Esophagus squamous epithelium (tissue), 5 donors: Measurements from ENCODE around the gene FFAR4. TPM values are rescaled to one million over a fixed set of nuclear protein-coding genes. Genes with fewer than 3 reads are reported as not detected.

Experiments
- DNase-seq: peaks from one replicate; lab custom pipeline; 2025; lab: John Stamatoyannopoulos, UW
- H3K27ac ChIP-seq, 4 donors: fragments of 200-600 bp; sonication (generic); one replicate each; pipeline ENCODE4 v1.5.1; 2016 to 2019; ENCODE audit warnings: mild to moderate bottlenecking in 1 of 4
- H3K27me3 ChIP-seq, 4 donors: fragments of 200-600 bp; sonication (generic); 1 replicate in 3 of 4; 2 replicates in 1 of 4; pipeline versions ENCODE4 v1.5.1 to v1.6.0; 2017 to 2021; ENCODE audit warnings: antibody characterized with exemption in 1 of 4
- H3K36me3 ChIP-seq, 3 donors: fragments of 200-600 bp; sonication (generic); one replicate each; pipeline ENCODE4 v1.5.1; 2016 to 2019
- H3K4me1 ChIP-seq, 3 donors: fragments of 200-600 bp; sonication (generic); one replicate each; pipeline ENCODE4 v1.5.1; 2017 to 2019
- H3K4me3 ChIP-seq, 4 donors: fragments of 200-600 bp; sonication (generic); 1 replicate in 3 of 4; 2 replicates in 1 of 4; pipeline ENCODE4 v1.5.1; 2016 to 2019; ENCODE audit warnings: mild to moderate bottlenecking in 2 of 4, moderate library complexity in 1 of 4
- H3K9me3 ChIP-seq, 3 donors: fragments of 200-600 bp; sonication (generic); one replicate each; pipeline ENCODE4 v1.5.1; 2016 to 2019
- CTCF ChIP-seq, 6 experiments: fragments of 450-650 bp in 4 of 6; fragments of 200-600 bp in 2 of 6; sonication (generic) in 2 of 6; IDR thresholded peaks; one replicate each; pipeline ENCODE4 v1.5.1; 2016 to 2019; ENCODE audit warnings: antibody characterized with exemption in 6 of 6, mild to moderate bottlenecking in 4 of 6, moderate library complexity in 4 of 6
- POLR2A ChIP-seq, 4 donors: fragments of 450-650 bp; IDR thresholded peaks; one replicate each; pipeline ENCODE4 v1.6.1; 2017; ENCODE audit warnings: antibody characterized with exemption in 4 of 4, mild to moderate bottlenecking in 4 of 4, moderate library complexity in 3 of 4
- WGBS, 2 donors: methylation state at CpG; one replicate each; pipeline ENCODE4 v1.1.5; 2018; 5-methylcytosine and 5-hydroxymethylcytosine counted together
- intact Hi-C: fragments of 100-400 bp; cut with DNase I; formaldehyde crosslinking; loops from one replicate; pipeline ENCODE4 v1.15.0; 2022
- total RNA-seq, 4 donors: library from RNA; depleted of rRNA; stranded (reverse); fragments of >200 nt; gene quantifications; one replicate each; pipeline ENCODE4 v1.1.0, GENCODE V29; 2016
- donor health status: DM: yes; HTN: yes; CAD: no.

Gene FFAR4
- total RNA-seq, 4 donors from 2014 or later: 0.26 to 1.1 TPM; not detected in 2

GRCh38 chr10:93570383-93570782, 3.9 kb downstream of the FFAR4 start:
- WGBS, 2 donors: 57 to 80% methylated on average over 2 to 3 of the region's 3 CpGs
- Histone ChIP-seq H3K4me3 (no peak overlapping the region), H3K36me3 (no peaks in the 10 kb centered on the region), H3K9me3 (no peaks in the 10 kb centered on the region), H3K27me3 (peaks cover 0 to 66% (median 13%) of the 10 kb centered on the region in 4 donors), H3K4me1 (peaks cover 0 to 40% (median 10%) of the 10 kb centered on the region in 3 donors), H3K27ac (no peak overlapping the region)
- TF ChIP-seq CTCF (IDR thresholded peaks at IDR 0.05) (no peak), POLR2A (IDR thresholded peaks at IDR 0.05) (no peak)
- DNase-seq: no peak
- intact Hi-C loops: no loop called here

GRCh38 chr10:93572606-93573005, 6.1 kb downstream of the FFAR4 start:
- peaks cover 0 to 27% (median 0%) of the 10 kb centered on the region in 3 donors for H3K4me1 ChIP-seq
- no peak for TF ChIP-seq POLR2A (IDR thresholded peaks at IDR 0.05)
- TF ChIP-seq CTCF (IDR thresholded peaks at IDR 0.05): no peak
- H3K9me3 ChIP-seq: no peaks in the 10 kb centered on the region
- H3K27ac ChIP-seq: no peak overlapping the region
- H3K4me3 ChIP-seq: no peak overlapping the region
- 75 to 78% methylated on average over 2 of the region's 2 CpGs for WGBS, 2 donors
- H3K36me3 ChIP-seq: no peaks in the 10 kb centered on the region
- intact Hi-C loops: no loop called here
- no peak for DNase-seq
- H3K27me3 ChIP-seq: peaks cover 0 to 44% (median 5%) of the 10 kb centered on the region in 4 donors

GRCh38 chr10:93573051-93573909, 6.8 kb downstream of the FFAR4 start:
- DNase-seq: no peak
- 27 to 29% methylated on average over 6 to 10 of the region's 10 CpGs for WGBS, 2 donors
- peaks cover 0 to 37% (median 2%) of the 10 kb centered on the region in 4 donors for H3K27me3 ChIP-seq
- intact Hi-C loops: no loop called here
- no peaks in the 10 kb centered on the region for H3K36me3 ChIP-seq
- H3K9me3 ChIP-seq: no peaks in the 10 kb centered on the region
- H3K27ac ChIP-seq: no peak overlapping the region
- TF ChIP-seq CTCF (IDR thresholded peaks at IDR 0.05) (no peak), POLR2A (IDR thresholded peaks at IDR 0.05) (no peak)
- H3K4me1 ChIP-seq: peaks cover 0 to 22% (median 0%) of the 10 kb centered on the region in 3 donors
- H3K4me3 ChIP-seq: no peak overlapping the region

GRCh38 chr10:93573924-93574323, 7.5 kb downstream of the FFAR4 start:
- Histone ChIP-seq H3K4me3 (no peak overlapping the region), H3K27ac (no peak overlapping the region), H3K36me3 (no peaks in the 10 kb centered on the region), H3K27me3 (peaks cover 0 to 36% (median 0%) of the 10 kb centered on the region in 4 donors), H3K4me1 (peaks cover 0 to 22% (median 0%) of the 10 kb centered on the region in 3 donors), H3K9me3 (no peaks in the 10 kb centered on the region)
- WGBS, 2 donors: 58 to 64% methylated on average over 3 of the region's 3 CpGs
- TF ChIP-seq POLR2A (IDR thresholded peaks at IDR 0.05) (no peak), CTCF (IDR thresholded peaks at IDR 0.05) (no peak)
- no peak for DNase-seq
- intact Hi-C loops: no loop called here

- Histone ChIP-seq H3K27ac (no peak overlapping the region), H3K36me3 (no peaks in the 10 kb centered on the region)
- intact Hi-C loops: no loop called here
Observed at GRCh38 chr10:93576888-93577287, 10.4 kb downstream of the FFAR4 start.

More at GRCh38 chr10:93576888-93577287, 10.4 kb downstream of the FFAR4 start:
- no peak for DNase-seq
- H3K9me3 ChIP-seq: peaks cover 0 to 6% (median 0%) of the 10 kb centered on the region in 3 donors
- peaks cover 0 to 18% (median 0%) of the 10 kb centered on the region in 4 donors for H3K27me3 ChIP-seq
- WGBS, 2 donors: 57 to 70% methylated on average over 3 of the region's 3 CpGs
- no peak for TF ChIP-seq POLR2A (IDR thresholded peaks at IDR 0.05)
- no peak for TF ChIP-seq CTCF (IDR thresholded peaks at IDR 0.05)
- peaks cover 0 to 22% (median 0%) of the 10 kb centered on the region in 3 donors for H3K4me1 ChIP-seq
- no peak overlapping the region for H3K4me3 ChIP-seq
